Osteocyte (in vitro differentiated cells): Measurements from ENCODE around the gene CHST11. TPM values are rescaled to one million over a fixed set of nuclear protein-coding genes. Genes with fewer than 3 reads are reported as not detected.

Experiments
- DNase-seq: peaks from one replicate; pipeline ENCODE4 v3.0.0; 2021; ENCODE audit warnings: mixed read lengths; ENCODE audit not compliant: unreplicated experiment; ENCODE audit errors: extremely low spot score
- H3K27ac Mint-ChIP-seq: one replicate; pipeline ENCODE4 v1.8.0; 2021; ENCODE audit warnings: mild to moderate bottlenecking, mixed read lengths; ENCODE audit not compliant: unreplicated experiment
- H3K27me3 Mint-ChIP-seq: one replicate; pipeline ENCODE4 v1.8.0; 2021; ENCODE audit warnings: mixed read lengths; ENCODE audit not compliant: unreplicated experiment
- H3K36me3 Mint-ChIP-seq: one replicate; pipeline ENCODE4 v1.8.0; 2021; ENCODE audit warnings: mixed read lengths; ENCODE audit not compliant: unreplicated experiment
- H3K4me1 Mint-ChIP-seq: one replicate; pipeline ENCODE4 v1.8.0; 2021; ENCODE audit warnings: mixed read lengths; ENCODE audit not compliant: unreplicated experiment
- H3K4me3 Mint-ChIP-seq: one replicate; pipeline ENCODE4 v1.8.0; 2021; ENCODE audit warnings: mild to moderate bottlenecking, moderate library complexity, mixed read lengths; ENCODE audit not compliant: unreplicated experiment
- H3K9me3 Mint-ChIP-seq: one replicate; pipeline ENCODE4 v1.8.0; 2021; ENCODE audit warnings: mixed read lengths; ENCODE audit not compliant: unreplicated experiment
- CTCF ChIP-seq: fragments of 200-600 bp; sonication (generic); IDR thresholded peaks from 2 replicates; pipeline ENCODE4 v1.5.0; 2021; ENCODE audit warnings: antibody characterized with exemption, mild to moderate bottlenecking, moderate library complexity
- total RNA-seq: library from RNA; stranded (reverse); gene quantifications from 2 replicates; pipeline ENCODE4 v1.2.1, GENCODE V29; 2021

The CHST11 gene
- total RNA-seq, 1 donor from 2014 or later, result 7.5 TPM

GRCh38 chr12:104708891-104709290 lies 252.1 kb downstream of the CHST11 start:
- DNase-seq, result no peak
- no peak overlapping the region for H3K4me3 Mint-ChIP-seq
- no peaks in the 10 kb centered on the region for H3K9me3 Mint-ChIP-seq
- H3K36me3 Mint-ChIP-seq, result no peaks in the 10 kb centered on the region
- H3K27ac Mint-ChIP-seq, result no peak overlapping the region
- TF ChIP-seq CTCF, result no peak
- H3K27me3 Mint-ChIP-seq, result no peaks in the 10 kb centered on the region
- peaks cover 61% of the 10 kb centered on the region for H3K4me1 Mint-ChIP-seq

GRCh38 chr12:104709692-104710435 lies 253.1 kb downstream of the CHST11 start:
- H3K27ac Mint-ChIP-seq, result no peak overlapping the region
- H3K36me3 Mint-ChIP-seq, result no peaks in the 10 kb centered on the region
- no peak for TF ChIP-seq CTCF
- H3K4me1 Mint-ChIP-seq, result peaks cover 66% of the 10 kb centered on the region
- DNase-seq, result no peak
- no peaks in the 10 kb centered on the region for H3K9me3 Mint-ChIP-seq
- no peaks in the 10 kb centered on the region for H3K27me3 Mint-ChIP-seq
- H3K4me3 Mint-ChIP-seq, result no peak overlapping the region

GRCh38 chr12:104710940-104711689 lies 254.4 kb downstream of the CHST11 start:
- H3K27me3 Mint-ChIP-seq, result no peaks in the 10 kb centered on the region
- H3K4me3 Mint-ChIP-seq, result peak overlapping the region; percentile 40
- DNase-seq, result no peak
- peak overlapping the region; percentile 87 for H3K27ac Mint-ChIP-seq
- H3K9me3 Mint-ChIP-seq, result no peaks in the 10 kb centered on the region
- no peaks in the 10 kb centered on the region for H3K36me3 Mint-ChIP-seq
- TF ChIP-seq CTCF, result no peak
- H3K4me1 Mint-ChIP-seq, result peaks cover 73% of the 10 kb centered on the region

GRCh38 chr12:104712477-104712876 lies 255.7 kb downstream of the CHST11 start:
- Mint-ChIP-seq H3K9me3 (no peaks in the 10 kb centered on the region), H3K4me3 (no peak overlapping the region), H3K4me1 (peaks cover 63% of the 10 kb centered on the region), H3K27ac (no peak overlapping the region), H3K27me3 (no peaks in the 10 kb centered on the region), H3K36me3 (no peaks in the 10 kb centered on the region)
- DNase-seq, result no peak
- no peak for TF ChIP-seq CTCF

- Mint-ChIP-seq H3K27ac (no peak overlapping the region), H3K36me3 (no peaks in the 10 kb centered on the region), H3K9me3 (no peaks in the 10 kb centered on the region), H3K4me3 (no peak overlapping the region), H3K4me1 (peaks cover 58% of the 10 kb centered on the region), H3K27me3 (no peaks in the 10 kb centered on the region)
- no peak for TF ChIP-seq CTCF
- DNase-seq, result no peak
These were observed 256.2 kb downstream of the CHST11 start for GRCh38 chr12:104712968-104713367.
